Heart right ventricle (tissue), 16 donors: ENCODE data around the gene SLC25A6. TPM values are rescaled to one million over a fixed set of nuclear protein-coding genes. Genes with fewer than 3 reads are reported as not detected.

Experiments used
- ATAC-seq, 8 donors: fragments of 200-7000 bp; cut with Tn5 transposase; one replicate each; pipeline ENCODE4 v1.9.1; 2020; ENCODE audit warnings: mild to moderate bottlenecking in 8 of 8, moderate library complexity in 8 of 8, moderate number of reproducible peaks in 1 of 8
- DNase-seq, 2 donors: peaks; one replicate each; pipeline ENCODE4 v3.0.0-alpha.2; 2020
- H3K27ac ChIP-seq, 10 donors: fragments of 200-600 bp; sonication (generic) in 2 of 10; one replicate each; pipeline versions ENCODE4 v1.5.0 to v1.8.0; 2020 to 2022; ENCODE audit warnings: mild to moderate bottlenecking in 3 of 10
- H3K27me3 ChIP-seq, 7 donors: fragments of 200-600 bp; one replicate each; pipeline ENCODE4 v1.8.0; 2021 to 2022; ENCODE audit warnings: mild to moderate bottlenecking in 2 of 7
- H3K36me3 ChIP-seq, 9 donors: fragments of 200-600 bp; sonication (generic) in 1 of 9; one replicate each; pipeline versions ENCODE4 v1.5.0 to v1.8.0; 2020 to 2022; ENCODE audit warnings: mild to moderate bottlenecking in 2 of 9
- H3K4me1 ChIP-seq, 9 donors: fragments of 200-600 bp; sonication (generic) in 1 of 9; one replicate each; pipeline versions ENCODE4 v1.5.0 to v1.8.0; 2020 to 2022; ENCODE audit warnings: mild to moderate bottlenecking in 4 of 9
- H3K4me3 ChIP-seq, 10 donors: fragments of 200-600 bp; sonication (generic) in 2 of 10; one replicate each; pipeline versions ENCODE4 v1.5.0 to v1.8.0; 2020 to 2022; ENCODE audit warnings: mild to moderate bottlenecking in 7 of 10, moderate library complexity in 2 of 10
- H3K9me3 ChIP-seq, 11 donors: fragments of 200-600 bp in 10 of 11; sonication (generic) in 2 of 11; one replicate each; pipeline versions ENCODE4 v1.5.0 to v1.8.0; 2013 to 2022; ENCODE audit warnings: mild to moderate bottlenecking in 2 of 11, control low read depth in 1 of 11, moderate library complexity in 1 of 11
- WGBS, 2 donors: extraction: QIAGEN DNeasy Blood & Tissue Kit; methylation state at CpG; one replicate each; pipeline ENCODE4 v1.1.7; 2013; ENCODE audit warnings: inconsistent platforms in 1 of 2; 5-methylcytosine and 5-hydroxymethylcytosine counted together
- intact Hi-C, 10 donors: fragments of 100-400 bp; cut with DNase I; formaldehyde crosslinking; loops; one replicate each; pipeline versions ENCODE4 v1.11.1 to v1.14.2; 2022
- polyA plus RNA-seq, 2 donors: library from polyadenylated mRNA; stranded (reverse); fragments of 200-250 nt; gene quantifications; one replicate each; pipeline ENCODE4 v1.2.3, GENCODE V29; 2013
- total RNA-seq, 10 donors: library from RNA; stranded (reverse); fragmentation: NEBNext Ultra II Directional in 3 of 10; extraction: Animal tissue kit (Norgen Biotek cat#: 25700) in 3 of 10; gene quantifications; one replicate each; pipeline versions ENCODE4 v1.2.1 to v1.2.4, GENCODE V29; 2021 to 2023
- TF ChIP-seq, protein P1 (sequence below), 9 donors: fragments of 200-600 bp; sonication (generic) in 2 of 9; IDR thresholded peaks; one replicate each; pipeline versions ENCODE4 v1.5.0 to v1.8.0; 2021 to 2022; ENCODE audit warnings: antibody characterized with exemption in 9 of 9, mild to moderate bottlenecking in 5 of 9, moderate library complexity in 1 of 9
- donor health status: Arrhythmogenic right ventricular cardiomyopathy.
- donor health status: ischemic (EF 13 %, LVEDD 7.1; RV severe dilation, severe dysfunction).
- donor health status: healthy with polysubstance abuse.
- donor health status: DM: no; HTN: yes; CAD: no.
- donor health status: DM: no; HTN: no; CAD: no.
- donor health status: ischemic (EF 25% LVEDD 6.9; RV normal size, moderate dysfunction).
- donor health status: ischemic (EF 25% LVEDD 5.7; RV mildly dilated, moderate dysfunction).
- donor health status: healthy.
- donor health status: DM: yes; HTN: yes; CAD: no.
- donor health status: Ischemic cardiomyopathy.
- donor health status: ischemic (EF 35%, LVEDD 5.7; RV mildly dilated, moderate dysfunction).
- donor health status: nonischemic (EF 11% LVEDD 7.7; RV severe dilation, severe dysfunction).
- donor health status: DM: yes; HTN: yes; CAD: no.
- donor health status: PGD.
- donor health status: ischemic (EF 29% LVEDD 5.4; RV normal size, mild dysfunction).
- donor health status: nonischemic (EF 23%, LVEDD 6.1; RV moderate dilation, normal function).

SLC25A6 gene
- total and polyA plus RNA-seq, 12 donors: 74.8 to 272 (median 141) TPM

DNA sequence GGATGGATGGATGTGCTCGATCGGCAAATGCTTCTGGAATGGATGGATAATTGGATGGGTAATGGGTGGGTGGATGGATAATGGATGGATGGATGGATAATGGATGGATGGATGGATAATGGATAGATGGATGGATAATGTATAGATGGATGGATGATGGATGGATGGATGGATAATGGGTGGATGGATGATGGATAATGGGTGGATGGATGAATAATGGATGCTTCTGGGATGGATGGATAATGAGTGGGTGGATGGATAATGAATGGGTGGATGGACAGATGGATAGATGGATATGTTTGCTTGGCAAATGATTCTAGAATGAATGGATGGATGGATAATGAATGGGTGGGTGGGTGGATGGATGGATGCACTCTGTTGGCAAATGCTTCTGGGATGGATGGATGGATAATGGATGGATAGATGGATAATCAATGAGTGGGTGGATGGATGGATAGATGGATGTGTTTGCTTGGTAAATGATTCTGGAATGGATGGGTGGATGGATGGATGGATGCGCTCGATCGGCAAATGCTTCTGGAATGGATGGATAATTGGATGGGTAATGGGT lies 3.8 kb upstream of the SLC25A6 start:
- TF ChIP-seq, protein P1, sequence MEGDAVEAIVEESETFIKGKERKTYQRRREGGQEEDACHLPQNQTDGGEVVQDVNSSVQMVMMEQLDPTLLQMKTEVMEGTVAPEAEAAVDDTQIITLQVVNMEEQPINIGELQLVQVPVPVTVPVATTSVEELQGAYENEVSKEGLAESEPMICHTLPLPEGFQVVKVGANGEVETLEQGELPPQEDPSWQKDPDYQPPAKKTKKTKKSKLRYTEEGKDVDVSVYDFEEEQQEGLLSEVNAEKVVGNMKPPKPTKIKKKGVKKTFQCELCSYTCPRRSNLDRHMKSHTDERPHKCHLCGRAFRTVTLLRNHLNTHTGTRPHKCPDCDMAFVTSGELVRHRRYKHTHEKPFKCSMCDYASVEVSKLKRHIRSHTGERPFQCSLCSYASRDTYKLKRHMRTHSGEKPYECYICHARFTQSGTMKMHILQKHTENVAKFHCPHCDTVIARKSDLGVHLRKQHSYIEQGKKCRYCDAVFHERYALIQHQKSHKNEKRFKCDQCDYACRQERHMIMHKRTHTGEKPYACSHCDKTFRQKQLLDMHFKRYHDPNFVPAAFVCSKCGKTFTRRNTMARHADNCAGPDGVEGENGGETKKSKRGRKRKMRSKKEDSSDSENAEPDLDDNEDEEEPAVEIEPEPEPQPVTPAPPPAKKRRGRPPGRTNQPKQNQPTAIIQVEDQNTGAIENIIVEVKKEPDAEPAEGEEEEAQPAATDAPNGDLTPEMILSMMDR (IDR thresholded peaks at IDR 0.05): no peak
- Histone ChIP-seq H3K4me1 (peaks cover 0 to 30% (median 16%) of the 10 kb centered on the region in 9 donors), H3K36me3 (peaks cover 0 to 37% (median 0%) of the 10 kb centered on the region in 9 donors), H3K9me3 (no peaks in the 10 kb centered on the region), H3K27ac (no peak overlapping the region), H3K27me3 (no peaks in the 10 kb centered on the region), H3K4me3 (no peak overlapping the region)
- WGBS, 2 donors: 95 to 98% methylated on average over 5 of the region's 5 CpGs
- intact Hi-C loops: loop anchor here in 2 of 10 donors (10.0 kb wide), 2 partner anchors 49 to 199 kb away; partner anchors contain the start of gene AKAP17A (in 1 of the 2)
- ATAC-seq: no peak
- DNase-seq: no peak

GRCh38 chrX:1394731-1395501 lies 3.0 kb upstream of the SLC25A6 start:
- no peak overlapping the region for H3K4me3 ChIP-seq
- peak overlapping the region in 3 of 10 donors; percentile 41 to 100 (median 100) for H3K27ac ChIP-seq
- peaks cover 7 to 38% (median 24%) of the 10 kb centered on the region in 9 donors for H3K4me1 ChIP-seq
- TF ChIP-seq, protein P1 (IDR thresholded peaks at IDR 0.05): no peak
- ATAC-seq (no peak), DNase-seq (peak in 1 of 2 donors; percentile 17)
- no peaks in the 10 kb centered on the region for H3K27me3 ChIP-seq
- intact Hi-C loops: loop anchor here in 6 of 10 donors (5.0 to 10.0 kb wide), 4 partner anchors 50 to 200 kb away; partner anchors contain the start of genes ASMTL (in 4 of the 6) and AKAP17A (in 3 of the 6)
- H3K36me3 ChIP-seq: peaks cover 0 to 37% (median 4%) of the 10 kb centered on the region in 9 donors
- no peaks in the 10 kb centered on the region for H3K9me3 ChIP-seq
- 81 to 85% methylated on average over 22 of the region's 22 CpGs for WGBS, 2 donors

DNA sequence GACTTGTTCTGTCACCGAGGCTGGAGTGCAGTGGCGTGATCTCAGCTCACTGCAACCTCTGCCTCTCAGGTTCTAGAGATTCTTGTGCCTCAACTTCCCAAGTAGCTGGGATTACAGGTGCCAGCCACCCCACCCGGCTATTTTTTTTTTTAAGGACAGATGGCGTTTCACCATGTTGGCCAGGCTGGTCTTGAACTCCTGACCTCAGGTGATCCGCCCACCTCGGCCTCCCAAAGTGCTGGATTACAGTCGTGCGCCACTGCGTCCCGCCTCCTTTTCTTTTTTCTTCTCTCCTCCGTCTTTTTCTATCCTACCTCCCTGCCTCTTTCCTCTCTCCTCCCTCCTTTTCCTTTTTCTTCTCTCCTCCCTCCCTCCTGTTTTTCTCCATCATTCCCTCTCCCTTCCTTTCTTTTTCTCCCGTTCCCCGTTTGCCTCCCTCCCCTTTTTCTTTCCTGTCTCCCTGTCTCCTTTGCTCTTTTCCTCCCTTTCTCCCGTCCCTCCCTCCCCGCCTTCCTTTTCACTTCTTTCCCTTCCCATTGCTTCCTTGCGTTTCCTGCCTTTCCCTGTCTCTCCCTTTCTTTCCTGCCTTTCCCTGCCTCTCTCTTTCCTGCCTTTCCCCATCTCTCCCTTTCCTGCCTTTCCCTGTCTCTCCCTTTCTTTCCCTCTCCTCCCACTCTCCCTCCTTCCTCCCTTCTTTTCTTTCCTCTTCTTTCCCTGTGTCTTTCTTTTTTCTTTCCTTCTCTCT lies 2.1 kb upstream of the SLC25A6 start:
- Histone ChIP-seq H3K4me3 (peak overlapping the region in 3 of 10 donors; percentile 93 to 99 (median 97)), H3K4me1 (peaks cover 12 to 47% (median 33%) of the 10 kb centered on the region in 9 donors), H3K9me3 (no peaks in the 10 kb centered on the region), H3K27ac (peak overlapping the region in 5 of 10 donors; percentile 41 to 100 (median 99)), H3K36me3 (peaks cover 0 to 40% (median 12%) of the 10 kb centered on the region in 9 donors), H3K27me3 (no peaks in the 10 kb centered on the region)
- 62 to 76% methylated on average over 16 of the region's 16 CpGs for WGBS, 2 donors
- DNase-seq (peak in 1 of 2 donors; percentile 10), ATAC-seq (no peak)
- TF ChIP-seq, protein P1 (IDR thresholded peaks at IDR 0.05): no peak
- intact Hi-C loops: loop anchor here in 7 of 10 donors (2.0 to 10.0 kb wide), 5 partner anchors 51 to 201 kb away; partner anchors contain the start of genes ASMTL (in 5 of the 7) and AKAP17A (in 3 of the 7)
